Adrenal gland (tissue), 5 donors: ENCODE results near the gene UBE2R2.

Source experiments
- CTCF ChIP-seq, 6 experiments: fragments of 450-650 bp in 4 of 6; fragments of 200-600 bp in 2 of 6; sonication (generic) in 1 of 6; IDR thresholded peaks; 1 replicate in 5 of 6; 2 replicates in 1 of 6; pipeline versions ENCODE4 v1.5.1 to v1.8.0; 2016 to 2021; ENCODE audit warnings: antibody characterized with exemption in 6 of 6, mild to moderate bottlenecking in 2 of 6, moderate library complexity in 1 of 6
- POLR2A ChIP-seq, 2 donors: fragments of 450-650 bp; IDR thresholded peaks; one replicate each; pipeline ENCODE4 v1.6.1; 2017; ENCODE audit warnings: antibody characterized with exemption in 2 of 2, mild to moderate bottlenecking in 2 of 2, moderate library complexity in 1 of 2
- donor health status: DM: no; HTN: no; CAD: no.

GRCh38 chr9:33914887-33915628 lies 98.1 kb downstream of the UBE2R2 start:
- TF ChIP-seq POLR2A (IDR thresholded peaks at IDR 0.05) (no peak), CTCF (IDR thresholded peaks at IDR 0.05) (no peak)
